ENCODE data around the gene SULF2.

SULF2 gene

GRCh38 chr20:47700327-47700726 is 85.0 kb downstream of the SULF2 start:
- no peak for TF ChIP-seq ZNF274 (IDR thresholded peaks at IDR 0.05; ENCODE audit: low read depth, low read length)
- H3K4me3 ChIP-seq (ENCODE audit: low read length), result no peak overlapping the region

- no peak overlapping the region for H3K4me3 ChIP-seq (ENCODE audit: low read length)
- no peak for TF ChIP-seq ZNF274 (IDR thresholded peaks at IDR 0.05; ENCODE audit: low read depth, low read length)
These were observed 85.5 kb downstream of the SULF2 start for GRCh38 chr20:47699818-47700217.

GRCh38 chr20:47698142-47698541 is 87.1 kb downstream of the SULF2 start:
- TF ChIP-seq ZNF274 (IDR thresholded peaks at IDR 0.05; ENCODE audit: low read depth, low read length), result no peak
- H3K4me3 ChIP-seq (ENCODE audit: low read length), result no peak overlapping the region

- no peak overlapping the region for H3K4me3 ChIP-seq (ENCODE audit: low read length)
- no peak for TF ChIP-seq ZNF274 (IDR thresholded peaks at IDR 0.05; ENCODE audit: low read depth, low read length)
These were observed 88.4 kb downstream of the SULF2 start for GRCh38 chr20:47696856-47697255.

- no peak for TF ChIP-seq ZNF274 (IDR thresholded peaks at IDR 0.05; ENCODE audit: low read depth, low read length)
- no peak overlapping the region for H3K4me3 ChIP-seq (ENCODE audit: low read length)
These were observed 91.1 kb downstream of the SULF2 start for GRCh38 chr20:47694021-47694818.

- no peak overlapping the region for H3K4me3 ChIP-seq (ENCODE audit: low read length)
- TF ChIP-seq ZNF274 (IDR thresholded peaks at IDR 0.05; ENCODE audit: low read depth, low read length), result no peak
These were observed 93.7 kb downstream of the SULF2 start for GRCh38 chr20:47691625-47692024.

GRCh38 chr20:47689731-47690130 is 95.5 kb downstream of the SULF2 start:
- no peak for TF ChIP-seq ZNF274 (IDR thresholded peaks at IDR 0.05; ENCODE audit: low read depth, low read length)
- H3K4me3 ChIP-seq (ENCODE audit: low read length), result no peak overlapping the region

GRCh38 chr20:47688385-47689381 is 96.6 kb downstream of the SULF2 start:
- H3K4me3 ChIP-seq (ENCODE audit: low read length), result no peak overlapping the region
- no peak for TF ChIP-seq ZNF274 (IDR thresholded peaks at IDR 0.05; ENCODE audit: low read depth, low read length)

- no peak for TF ChIP-seq ZNF274 (IDR thresholded peaks at IDR 0.05; ENCODE audit: low read depth, low read length)
- H3K4me3 ChIP-seq (ENCODE audit: low read length), result no peak overlapping the region
These were observed 97.9 kb downstream of the SULF2 start for GRCh38 chr20:47687095-47687987.

GRCh38 chr20:47686545-47686944 is 98.7 kb downstream of the SULF2 start:
- no peak overlapping the region for H3K4me3 ChIP-seq (ENCODE audit: low read length)
- TF ChIP-seq ZNF274 (IDR thresholded peaks at IDR 0.05; ENCODE audit: low read depth, low read length), result no peak

- no peak for TF ChIP-seq ZNF274 (IDR thresholded peaks at IDR 0.05; ENCODE audit: low read depth, low read length)
- no peak overlapping the region for H3K4me3 ChIP-seq (ENCODE audit: low read length)
These were observed 100.8 kb downstream of the SULF2 start for GRCh38 chr20:47684306-47685080.

GRCh38 chr20:47682916-47683315 is 102.4 kb downstream of the SULF2 start:
- no peak overlapping the region for H3K4me3 ChIP-seq (ENCODE audit: low read length)
- TF ChIP-seq ZNF274 (IDR thresholded peaks at IDR 0.05; ENCODE audit: low read depth, low read length), result no peak
